Tibial nerve (tissue), 3 donors: Measurements from ENCODE around the gene HEXIM2.

ENCODE experiments used
- CTCF ChIP-seq, 5 experiments: fragments of 200-600 bp in 3 of 5; fragments of 450-650 bp in 2 of 5; sonication (generic) in 3 of 5; IDR thresholded peaks; one replicate each; pipeline ENCODE4 v1.5.1; 2016 to 2019; ENCODE audit warnings: antibody characterized with exemption in 5 of 5, mild to moderate bottlenecking in 3 of 5, moderate library complexity in 2 of 5
- POLR2A ChIP-seq, 2 donors: fragments of 450-650 bp; IDR thresholded peaks; one replicate each; pipeline ENCODE4 v1.6.1; 2017; ENCODE audit warnings: antibody characterized with exemption in 2 of 2, mild to moderate bottlenecking in 2 of 2, moderate library complexity in 2 of 2

- no peak for TF ChIP-seq POLR2A (IDR thresholded peaks at IDR 0.05)
- TF ChIP-seq CTCF (IDR thresholded peaks at IDR 0.05): no peak
These were observed 14.1 kb downstream of the HEXIM2 start for GRCh38 chr17:45175759-45176115.
